ENCODE data around the gene CRLF1.

Gene CRLF1

GRCh38 chr19:18607226-18608101 lies 865 bp upstream of the CRLF1 start:
- Histone ChIP-seq H3K27ac (ENCODE audit: low read depth, low read length, poor library complexity, severe bottlenecking) (no peak overlapping the region), H3K79me2 (ENCODE audit: insufficient read depth, low read length) (no peaks in the 10 kb centered on the region), H3K9ac (ENCODE audit: low read length) (no peak overlapping the region), H3K27me3 (ENCODE audit: insufficient read depth, low read length) (peaks cover 25% of the 10 kb centered on the region), H4K20me1 (ENCODE audit: insufficient read depth, low read length) (no peaks in the 10 kb centered on the region), H3K9me3 (ENCODE audit: low read length) (no peaks in the 10 kb centered on the region), H3K4me3 (ENCODE audit: low read depth, low read length, poor library complexity, severe bottlenecking) (no peak overlapping the region), H3K4me1 (ENCODE audit: insufficient read depth, low read length, severe bottlenecking) (no peaks in the 10 kb centered on the region), H3F3A (ENCODE audit: insufficient read depth, low read length) (no peaks in the 10 kb centered on the region), H2AFZ (ENCODE audit: low read length) (no peak overlapping the region), H3K36me3 (ENCODE audit: insufficient read depth, low read length) (no peaks in the 10 kb centered on the region), H3K4me2 (ENCODE audit: low read length) (no peak overlapping the region), H3K9me2 (ENCODE audit: low read depth, low read length) (no peaks in the 10 kb centered on the region)
- TF ChIP-seq CTCF (IDR thresholded peaks at IDR 0.05; ENCODE audit: low read length) (no peak), EZH2 (IDR thresholded peaks at IDR 0.05; ENCODE audit: borderline replicate concordance, low read length) (no peak)

GRCh38 chr19:18605546-18606280 lies 886 bp downstream of the CRLF1 start:
- H3F3A ChIP-seq (ENCODE audit: insufficient read depth, low read length) = no peaks in the 10 kb centered on the region
- H3K4me3 ChIP-seq (ENCODE audit: low read depth, low read length, poor library complexity, severe bottlenecking) = no peak overlapping the region
- no peaks in the 10 kb centered on the region for H4K20me1 ChIP-seq (ENCODE audit: insufficient read depth, low read length)
- H3K9me3 ChIP-seq (ENCODE audit: low read length) = no peaks in the 10 kb centered on the region
- no peak overlapping the region for H3K4me2 ChIP-seq (ENCODE audit: low read length)
- TF ChIP-seq EZH2 (IDR thresholded peaks at IDR 0.05; ENCODE audit: borderline replicate concordance, low read length) (no peak), CTCF (IDR thresholded peaks at IDR 0.05; ENCODE audit: low read length) (no peak)
- no peaks in the 10 kb centered on the region for H3K9me2 ChIP-seq (ENCODE audit: low read depth, low read length)
- no peak overlapping the region for H3K27ac ChIP-seq (ENCODE audit: low read depth, low read length, poor library complexity, severe bottlenecking)
- H3K36me3 ChIP-seq (ENCODE audit: insufficient read depth, low read length) = no peaks in the 10 kb centered on the region
- no peaks in the 10 kb centered on the region for H3K79me2 ChIP-seq (ENCODE audit: insufficient read depth, low read length)
- H3K4me1 ChIP-seq (ENCODE audit: insufficient read depth, low read length, severe bottlenecking) = no peaks in the 10 kb centered on the region
- H3K27me3 ChIP-seq (ENCODE audit: insufficient read depth, low read length) = peaks cover 25% of the 10 kb centered on the region
- no peak overlapping the region for H3K9ac ChIP-seq (ENCODE audit: low read length)
- no peak overlapping the region for H2AFZ ChIP-seq (ENCODE audit: low read length)

GRCh38 chr19:18605196-18605545 lies 1.4 kb downstream of the CRLF1 start:
- no peak overlapping the region for H3K4me3 ChIP-seq (ENCODE audit: low read depth, low read length, poor library complexity, severe bottlenecking)

More at GRCh38 chr19:18605196-18605545, 1.4 kb downstream of the CRLF1 start:
- no peak overlapping the region for H3K9ac ChIP-seq (ENCODE audit: low read length)
- H2AFZ ChIP-seq (ENCODE audit: low read length) = no peak overlapping the region
- H3K9me3 ChIP-seq (ENCODE audit: low read length) = no peaks in the 10 kb centered on the region
- no peaks in the 10 kb centered on the region for H3F3A ChIP-seq (ENCODE audit: insufficient read depth, low read length)
- H3K79me2 ChIP-seq (ENCODE audit: insufficient read depth, low read length) = no peaks in the 10 kb centered on the region
- H4K20me1 ChIP-seq (ENCODE audit: insufficient read depth, low read length) = no peaks in the 10 kb centered on the region
- H3K9me2 ChIP-seq (ENCODE audit: low read depth, low read length) = no peaks in the 10 kb centered on the region
- H3K27ac ChIP-seq (ENCODE audit: low read depth, low read length, poor library complexity, severe bottlenecking) = no peak overlapping the region
- H3K4me1 ChIP-seq (ENCODE audit: insufficient read depth, low read length, severe bottlenecking) = no peaks in the 10 kb centered on the region
- peaks cover 25% of the 10 kb centered on the region for H3K27me3 ChIP-seq (ENCODE audit: insufficient read depth, low read length)
- H3K4me2 ChIP-seq (ENCODE audit: low read length) = no peak overlapping the region
- H3K36me3 ChIP-seq (ENCODE audit: insufficient read depth, low read length) = no peaks in the 10 kb centered on the region
- TF ChIP-seq CTCF (IDR thresholded peaks at IDR 0.05; ENCODE audit: low read length) (no peak), EZH2 (IDR thresholded peaks at IDR 0.05; ENCODE audit: borderline replicate concordance, low read length) (no peak)

Data from OCI-LY1 (cell line).